Panc1 (cell line): Measurements from ENCODE around the gene LTBP2. TPM values are rescaled to one million over a fixed set of nuclear protein-coding genes. Genes with fewer than 3 reads are reported as not detected.
"Not testable (repeated sequence)": the region's sequence is repeated elsewhere in the genome, so short reads cannot be mapped to it uniquely, and the experiment has no call there.

Experiments
- ATAC-seq: fragments of 200-7000 bp; cut with Tn5 transposase; 2 replicates; pipeline ENCODE4 v1.9.1; 2020; ENCODE audit warnings: mild to moderate bottlenecking, moderate library complexity
- BruUV-seq: library from RNA; stranded (reverse); fragments of 400-500 nt; replicated peaks from 2 replicates; lab custom pipeline; 2021; lab: Mats Ljungman, UMichigan
- CTCF ChIA-PET: fragments of 300-600 bp; sonication (Branson Sonifier 250); formaldehyde crosslinking; loops from one replicate; lab custom pipeline; 2022; ENCODE audit warnings: antibody characterized with exemption; lab: Charles Lee
- POLR2A ChIA-PET: fragments of 300-600 bp; sonication (Branson Sonifier 250); formaldehyde crosslinking; loops from one replicate; lab custom pipeline; 2022; ENCODE audit warnings: antibody characterized with exemption; lab: Charles Lee
- DNase-seq: peaks from one replicate; pipeline ENCODE4 v3.0.0-alpha.2; 2010; ENCODE audit warnings: low read depth, low spot score
- H3K27ac ChIP-seq: 2 replicates; pipeline ENCODE4 v1.5.1; 2011; ENCODE audit warnings: mild to moderate bottlenecking, low read length, inconsistent platforms
- H3K27me3 ChIP-seq: fragments of 200-500 bp; sonication (Bioruptor generic); 2 replicates; pipeline ENCODE4 v1.6.0; 2014; ENCODE audit warnings: low read length, inconsistent platforms; ENCODE audit not compliant: control insufficient read depth, insufficient read depth
- H3K36me3 ChIP-seq: fragments of 200-500 bp; sonication (Bioruptor generic); 2 replicates; pipeline ENCODE4 v1.5.1; 2014; ENCODE audit warnings: inconsistent platforms, mild to moderate bottlenecking, low read length, moderate library complexity; ENCODE audit not compliant: control insufficient read depth, insufficient read depth
- H3K4me1 ChIP-seq: 2 replicates; pipeline ENCODE4 v1.5.1; 2011; ENCODE audit warnings: inconsistent platforms, mild to moderate bottlenecking, low read length, moderate library complexity; ENCODE audit not compliant: control insufficient read depth, insufficient read depth
- H3K4me3 ChIP-seq, 2 experiments: 2 replicates each; pipeline ENCODE4 v1.5.1; 2011 to 2012; ENCODE audit warnings: low read depth in 2 of 2, low read length in 2 of 2, mild to moderate bottlenecking in 2 of 2, inconsistent platforms in 1 of 2, moderate library complexity in 1 of 2
- H3K9me3 ChIP-seq: fragments of 200-500 bp; sonication (Bioruptor generic); 2 replicates; pipeline ENCODE4 v1.5.1; 2014; ENCODE audit warnings: low read depth, mild to moderate bottlenecking, inconsistent platforms, low read length, moderate library complexity; ENCODE audit not compliant: control insufficient read depth, insufficient read depth
- CTCF ChIP-seq: fragments of 450-650 bp; IDR thresholded peaks from 2 replicates; pipeline ENCODE4 v1.5.1; 2017; ENCODE audit warnings: mild to moderate bottlenecking
- POLR2AphosphoS5 ChIP-seq: IDR thresholded peaks from 2 replicates; pipeline ENCODE4 v1.6.1; 2012; ENCODE audit warnings: mild to moderate bottlenecking, low read depth, low read length, moderate library complexity
- REST ChIP-seq, 2 experiments: IDR thresholded peaks; 2 replicates each; pipeline ENCODE4 v1.6.1; 2011 to 2012; ENCODE audit warnings: low read depth in 2 of 2, control low read depth in 1 of 2, low read length in 1 of 2, mild to moderate bottlenecking in 1 of 2, moderate library complexity in 1 of 2; ENCODE audit not compliant: insufficient read depth in 1 of 2
- SIN3A ChIP-seq: IDR thresholded peaks from 2 replicates; pipeline ENCODE4 v1.6.1; 2012; ENCODE audit warnings: low read depth, mild to moderate bottlenecking, low read length, moderate library complexity, borderline replicate concordance; ENCODE audit not compliant: insufficient read depth
- TCF7L2 ChIP-seq: IDR thresholded peaks from 2 replicates; pipeline ENCODE4 v1.6.1; 2011; ENCODE audit warnings: mild to moderate bottlenecking, low read depth, low read length, inconsistent platforms
- in situ Hi-C: cut with HindIII; loops from 2 replicates; pipeline ENCODE4 v1.10.0; 2016; ENCODE audit warnings: low sequenced_read_pairs, low pct_unique_long_range_greater_than_20kb
- intact Hi-C: fragments of 100-400 bp; cut with micrococcal nuclease; formaldehyde crosslinking; loops from one replicate; pipeline ENCODE4 v1.10.0; 2022; ENCODE audit not compliant: unreplicated experiment
- total RNA-seq: library from RNA; stranded (reverse); gene quantifications from one replicate; pipeline ENCODE4 v1.2.1, GENCODE V29; 2021; ENCODE audit not compliant: unreplicated experiment

LTBP2 gene
- total RNA-seq, 1 experiment from 2014 or later: 69.8 TPM

- in situ Hi-C loops: no loop called here
- BruUV-seq: no TSS peak
- Histone ChIP-seq H3K4me1 (no peaks in the 10 kb centered on the region), H3K27ac (no peak overlapping the region), H3K4me3 (no peak overlapping the region), H3K36me3 (no peaks in the 10 kb centered on the region), H3K9me3 (no peaks in the 10 kb centered on the region), H3K27me3 (no peaks in the 10 kb centered on the region)
- CTCF ChIA-PET: no interaction called here
- ATAC-seq (no peak), DNase-seq (no peak)
- POLR2A ChIA-PET: interaction anchor here (0.5 kb wide), 1 partner anchor 210 kb away, joined by 4 read pairs; no protein-coding TSS in a partner anchor
- intact Hi-C loops: no loop called here
- no peak for TF ChIP-seq TCF7L2
- TF ChIP-seq CTCF: no peak
- TF ChIP-seq POLR2AphosphoS5: no peak
- no peak for TF ChIP-seq REST (IDR thresholded peaks at IDR 0.05; ENCODE audit: insufficient read depth in 1 of 2, low read depth in 2 of 2, low read length in 1 of 2)
- no peak for TF ChIP-seq SIN3A
Observed at GRCh38 chr14:74539503-74539902, 72.5 kb downstream of the LTBP2 start.

- in situ Hi-C loops (no loop called here), intact Hi-C loops (no loop called here)
- no peaks in the 10 kb centered on the region for H3K4me1 ChIP-seq
- TF ChIP-seq CTCF (no peak), POLR2AphosphoS5 (no peak), TCF7L2 (no peak), REST (IDR thresholded peaks at IDR 0.05; ENCODE audit: insufficient read depth in 1 of 2, low read depth in 2 of 2, low read length in 1 of 2) (no peak), SIN3A (no peak)
- DNase-seq: no peak
- H3K27me3 ChIP-seq: no peaks in the 10 kb centered on the region
- no peak for ATAC-seq
- H3K4me3 ChIP-seq: no peak overlapping the region
- POLR2A ChIA-PET: interaction anchor here (0.5 kb wide), 1 partner anchor 209 kb away, joined by 4 read pairs; no protein-coding TSS in a partner anchor
- CTCF ChIA-PET: no interaction called here
- no peak overlapping the region for H3K27ac ChIP-seq
- no TSS peak for BruUV-seq
- no peaks in the 10 kb centered on the region for H3K9me3 ChIP-seq
- H3K36me3 ChIP-seq: no peaks in the 10 kb centered on the region
Observed at GRCh38 chr14:74538411-74539391, 73.3 kb downstream of the LTBP2 start.

- H3K4me1 ChIP-seq, in situ Hi-C loops, DNase-seq, intact Hi-C loops, H3K4me3 ChIP-seq, H3K27me3 ChIP-seq, BruUV-seq, H3K27ac ChIP-seq, CTCF ChIA-PET, H3K9me3 ChIP-seq, H3K36me3 ChIP-seq, POLR2A ChIA-PET, ATAC-seq: not testable (repeated sequence)
Observed at GRCh38 chr14:74536336-74536735, 75.7 kb downstream of the LTBP2 start.
